Measurements from ENCODE around the gene FUT2. TPM values are rescaled to one million over a fixed set of nuclear protein-coding genes. Genes with fewer than 3 reads are reported as not detected.
A peak's percentile ranks its signal among the peaks of the same experiment; 100 is the strongest.
"Not testable (repeated sequence)": the region's sequence is repeated elsewhere in the genome, so short reads cannot be mapped to it uniquely, and the experiment has no call there.

Gene FUT2
- total RNA-seq, 4 donors from 2014 or later, result 0.24 to 0.28 TPM; not detected in 2

GRCh38 chr19:48685583-48685982, 10.2 kb upstream of the FUT2 start:
- no peak for DNase-seq (ENCODE audit: low spot score)
- ATAC-seq (ENCODE audit: low FRiP score), result no peak
- no peak for TF ChIP-seq CTCF (IDR thresholded peaks at IDR 0.05)

- TF ChIP-seq CTCF (IDR thresholded peaks at IDR 0.05), result no peak
- no peak for DNase-seq (ENCODE audit: low spot score)
- ATAC-seq (ENCODE audit: low FRiP score), result no peak
Observed at GRCh38 chr19:48686088-48686487, 9.7 kb upstream of the FUT2 start.

DNA sequence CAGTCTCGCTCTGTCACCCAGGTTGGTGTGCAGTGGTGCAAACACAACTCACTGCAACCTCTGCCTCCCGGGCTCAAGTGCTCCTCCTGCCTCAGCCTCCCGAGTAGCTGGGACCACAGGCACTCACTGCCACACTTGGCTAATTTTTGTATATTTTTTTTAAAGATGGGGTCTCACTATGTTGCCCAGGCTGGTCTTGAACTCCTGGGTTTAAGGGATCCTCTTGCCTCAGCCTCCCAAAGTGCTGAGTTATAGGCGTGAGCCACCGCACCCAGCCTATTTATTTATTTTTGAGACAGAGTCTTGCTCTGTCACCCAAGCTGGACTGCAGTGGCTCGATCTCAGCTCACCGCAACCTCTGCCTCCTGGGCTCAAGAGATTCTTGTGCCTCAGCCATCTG, 9.1 kb upstream of the FUT2 start:
- not testable (repeated sequence) for DNase-seq (ENCODE audit: low spot score); ATAC-seq (ENCODE audit: low FRiP score)

DNA sequence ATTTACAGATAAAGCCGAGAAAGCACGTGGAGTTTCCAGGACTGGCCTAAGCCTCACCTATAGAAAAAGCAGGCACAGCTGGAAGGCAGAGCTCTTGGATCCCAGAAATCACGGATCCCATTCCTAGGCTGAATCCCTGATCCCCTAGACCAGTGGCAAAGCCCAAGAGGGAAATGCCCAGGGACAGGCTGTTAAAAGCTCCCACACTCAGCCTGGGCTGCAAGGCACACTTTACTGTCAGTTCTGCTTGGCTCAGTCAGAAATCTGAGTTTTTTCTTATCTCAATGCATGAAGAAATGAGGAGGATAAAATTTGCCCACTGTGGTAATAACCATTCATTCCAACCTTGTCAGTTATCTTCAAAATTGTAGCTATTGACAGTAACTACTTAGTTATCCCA, 8.0 kb upstream of the FUT2 start:
- no peak for DNase-seq (ENCODE audit: low spot score)
- ATAC-seq (ENCODE audit: low FRiP score), result no peak

GRCh38 chr19:48689449-48689848, 6.3 kb upstream of the FUT2 start:
- TF ChIP-seq CTCF (IDR thresholded peaks at IDR 0.05), result no peak
- ATAC-seq (ENCODE audit: low FRiP score), result peak; percentile 16
- no peak for DNase-seq (ENCODE audit: low spot score)

More for the DNA sequence above, 8.0 kb upstream of the FUT2 start:
- no peak for TF ChIP-seq CTCF (IDR thresholded peaks at IDR 0.05)

- not testable (repeated sequence) for ATAC-seq (ENCODE audit: low FRiP score); DNase-seq (ENCODE audit: low spot score)
Observed at GRCh38 chr19:48693629-48694028, 2.1 kb upstream of the FUT2 start.

DNA sequence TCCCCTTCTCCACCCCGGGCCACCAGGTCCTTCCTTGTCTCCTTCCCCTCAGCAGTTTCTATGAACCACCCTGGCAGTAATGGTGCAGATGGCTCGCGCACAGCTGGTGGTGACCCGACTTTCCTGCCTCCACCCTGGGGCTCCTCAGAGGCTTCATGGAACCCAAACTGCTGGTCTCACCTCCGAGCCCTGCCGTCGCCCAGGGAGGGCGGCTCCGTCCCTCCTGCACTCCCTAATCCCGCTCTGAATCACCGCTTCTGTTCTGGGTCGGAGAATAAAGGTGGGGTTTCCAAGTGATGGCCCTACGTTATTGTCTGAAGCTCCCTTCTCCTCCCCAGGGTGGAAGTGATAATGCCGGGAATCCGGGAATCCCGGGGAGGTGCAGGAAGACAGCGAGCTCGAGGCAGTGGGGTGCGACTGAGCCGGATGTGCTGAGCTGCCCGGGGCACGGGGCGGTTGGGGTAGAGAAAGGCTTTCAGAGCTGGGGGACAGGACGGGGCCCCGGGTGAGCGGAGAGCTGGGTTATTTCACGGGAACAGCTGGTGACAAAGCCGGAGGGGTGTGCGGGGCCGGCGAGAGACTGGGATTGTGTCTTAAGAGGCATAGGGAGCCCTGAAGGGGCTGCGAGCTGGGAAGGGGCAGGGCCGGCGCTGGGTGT, 711 bp downstream of the FUT2 start:
- DNase-seq (ENCODE audit: low spot score) (no peak), ATAC-seq (ENCODE audit: low FRiP score) (peak; percentile 56)
- TF ChIP-seq CTCF (IDR thresholded peaks at IDR 0.05), result no peak

DNA sequence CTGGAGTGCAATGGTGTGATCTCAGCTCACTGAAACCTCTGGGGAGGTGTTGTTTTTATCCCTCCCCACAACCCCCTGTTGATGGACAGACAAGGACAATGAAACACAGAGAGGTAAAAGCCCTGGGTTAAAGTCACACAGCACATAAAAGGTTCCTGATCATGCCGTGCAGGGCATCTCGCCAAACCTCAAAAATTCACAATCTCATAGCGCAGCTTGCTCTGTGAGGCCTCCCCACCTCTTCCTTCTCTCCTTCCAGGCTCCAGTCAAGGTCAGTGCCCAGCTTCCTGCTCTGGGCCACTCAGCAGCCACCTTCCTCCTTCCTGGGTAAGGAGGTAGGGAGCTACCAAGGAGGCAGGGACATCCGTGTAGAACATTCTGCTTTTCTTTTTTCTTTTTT, 2.3 kb downstream of the FUT2 start:
- no peak for ATAC-seq (ENCODE audit: low FRiP score)
- no peak for DNase-seq (ENCODE audit: low spot score)
- no peak for TF ChIP-seq CTCF (IDR thresholded peaks at IDR 0.05)
